Adrenal gland (tissue), 5 donors: Measurements from ENCODE around the gene ZSCAN10.

Experiments
- CTCF ChIP-seq, 6 experiments: fragments of 450-650 bp in 4 of 6; fragments of 200-600 bp in 2 of 6; sonication (generic) in 1 of 6; IDR thresholded peaks; 1 replicate in 5 of 6; 2 replicates in 1 of 6; pipeline versions ENCODE4 v1.5.1 to v1.8.0; 2016 to 2021; ENCODE audit warnings: antibody characterized with exemption in 6 of 6, mild to moderate bottlenecking in 2 of 6, moderate library complexity in 1 of 6
- POLR2A ChIP-seq, 2 donors: fragments of 450-650 bp; IDR thresholded peaks; one replicate each; pipeline ENCODE4 v1.6.1; 2017; ENCODE audit warnings: antibody characterized with exemption in 2 of 2, mild to moderate bottlenecking in 2 of 2, moderate library complexity in 1 of 2
- donor health status: DM: no; HTN: no; CAD: no.

- no peak for TF ChIP-seq CTCF (IDR thresholded peaks at IDR 0.05)
- no peak for TF ChIP-seq POLR2A (IDR thresholded peaks at IDR 0.05)
These were observed 28.4 kb downstream of the ZSCAN10 start for GRCh38 chr16:3070608-3071111.
